Fibroblast of skin of abdomen (primary cell): Measurements from ENCODE around the gene MARCHF2.
"Not testable (repeated sequence)": the region's sequence is repeated elsewhere in the genome, so short reads cannot be mapped to it uniquely, and the experiment has no call there.

Experiments used
- DNase-seq: peaks from one replicate; pipeline ENCODE4 v3.0.0-alpha.2; 2013

Gene MARCHF2

GRCh38 chr19:8410718-8411117 lies 2.4 kb upstream of the MARCHF2 start:
- not testable (repeated sequence) for DNase-seq

GRCh38 chr19:8413629-8413995 lies 507 bp downstream of the MARCHF2 start:
- DNase-seq: no peak

- DNase-seq: no peak
Observed at GRCh38 chr19:8416796-8417195, 3.7 kb downstream of the MARCHF2 start.

GRCh38 chr19:8421484-8422461 lies 8.7 kb downstream of the MARCHF2 start:
- no peak for DNase-seq

- DNase-seq: peak; percentile 96
Observed at GRCh38 chr19:8423817-8424223, 10.7 kb downstream of the MARCHF2 start.

- DNase-seq: not testable (repeated sequence)
Observed at GRCh38 chr19:8425331-8425730, 12.2 kb downstream of the MARCHF2 start.

GRCh38 chr19:8426283-8426682 lies 13.2 kb downstream of the MARCHF2 start:
- DNase-seq: no peak

- no peak for DNase-seq
Observed at GRCh38 chr19:8429044-8429443, 15.9 kb downstream of the MARCHF2 start.

- no peak for DNase-seq
Observed at GRCh38 chr19:8429826-8430225, 16.7 kb downstream of the MARCHF2 start.

- DNase-seq: no peak
Observed at GRCh38 chr19:8430650-8431049, 17.5 kb downstream of the MARCHF2 start.

GRCh38 chr19:8438236-8438635 lies 25.1 kb downstream of the MARCHF2 start:
- no peak for DNase-seq

- DNase-seq: no peak
Observed at GRCh38 chr19:8441725-8442544, 28.8 kb downstream of the MARCHF2 start.

- DNase-seq: not testable (repeated sequence)
Observed at GRCh38 chr19:8444140-8444676, 31.1 kb downstream of the MARCHF2 start.

- peak; percentile 97 for DNase-seq
Observed at GRCh38 chr19:8444677-8445487, 31.8 kb downstream of the MARCHF2 start, which contains the start of gene HNRNPM. Gene HNRNPM (plus strand): TSS chr19:8444975. CDS start chr19:8444999, 24 bp downstream.

GRCh38 chr19:8445488-8446001 lies 32.4 kb downstream of the MARCHF2 start:
- DNase-seq: peak; percentile 22

- no peak for DNase-seq
Observed at GRCh38 chr19:8446061-8446709, 33.1 kb downstream of the MARCHF2 start.

GRCh38 chr19:8449830-8450229 lies 36.7 kb downstream of the MARCHF2 start:
- DNase-seq: no peak

GRCh38 chr19:8451377-8451776 lies 38.3 kb downstream of the MARCHF2 start:
- DNase-seq: no peak

- peak; percentile 55 for DNase-seq
Observed at GRCh38 chr19:8451885-8452284, 38.8 kb downstream of the MARCHF2 start.

- no peak for DNase-seq
Observed at GRCh38 chr19:8452446-8453123, 39.5 kb downstream of the MARCHF2 start.

GRCh38 chr19:8453616-8454015 lies 40.5 kb downstream of the MARCHF2 start:
- no peak for DNase-seq
